SU-DHL-6 (cell line): ENCODE data around the gene PACC1.

Source experiments
- H2AFZ ChIP-seq: fragments of 200-600 bp; sonication (generic); 2 replicates; pipeline ENCODE4 v1.6.1; 2014; ENCODE audit warnings: low read depth, mild to moderate bottlenecking, moderate library complexity, mixed read lengths, antibody characterized with exemption, low read length; ENCODE audit not compliant: severe bottlenecking
- H3F3A ChIP-seq: fragments of 200-600 bp; shearing (Covaris generic); 2 replicates; pipeline ENCODE4 v1.6.0; 2016; ENCODE audit warnings: antibody characterized with exemption, mild to moderate bottlenecking; ENCODE audit not compliant: insufficient read depth
- H3K27ac ChIP-seq: fragments of 200-600 bp; sonication (generic); 2 replicates; pipeline ENCODE4 v1.5.1; 2016; ENCODE audit warnings: low read depth, mild to moderate bottlenecking, low read length, moderate library complexity, mixed read lengths
- H3K27me3 ChIP-seq: fragments of 200-600 bp; sonication (generic), shearing (Covaris generic); 2 replicates; pipeline ENCODE4 v1.6.0; 2014; ENCODE audit warnings: mild to moderate bottlenecking, low read length
- H3K36me3 ChIP-seq: fragments of 200-600 bp; sonication (generic); 2 replicates; pipeline ENCODE4 v1.6.1; 2014; ENCODE audit warnings: mild to moderate bottlenecking, low read length, mixed read lengths
- H3K4me2 ChIP-seq: fragments of 300-600, 200-600 bp; shearing (Covaris generic), sonication (generic); 2 replicates; pipeline ENCODE4 v1.6.0; 2014; ENCODE audit warnings: low read length, low read depth, mild to moderate bottlenecking; ENCODE audit not compliant: poor library complexity, severe bottlenecking
- H3K4me3 ChIP-seq: fragments of 200-600 bp; sonication (generic); 2 replicates; pipeline ENCODE4 v1.5.1; 2014; ENCODE audit warnings: antibody characterized with exemption, low read length, mild to moderate bottlenecking, mixed read lengths; ENCODE audit not compliant: insufficient read depth, poor library complexity, severe bottlenecking
- H3K79me2 ChIP-seq: fragments of 200-600 bp; sonication (generic); 2 replicates; pipeline ENCODE4 v1.6.1; 2014; ENCODE audit warnings: mild to moderate bottlenecking, low read length, moderate library complexity; ENCODE audit not compliant: insufficient read depth
- H3K9ac ChIP-seq: fragments of 200-600 bp; sonication (generic); 2 replicates; pipeline ENCODE4 v1.7.0; 2014; ENCODE audit warnings: mild to moderate bottlenecking, low read length
- H3K9me2 ChIP-seq: fragments of 200-600 bp; sonication (generic); replicated peaks from 2 replicates; pipeline ENCODE4 v1.6.1; 2014; ENCODE audit warnings: low read length; ENCODE audit not compliant: insufficient read depth
- H3K9me3 ChIP-seq: fragments of 200-600 bp; sonication (generic); 2 replicates; pipeline ENCODE4 v1.6.1; 2014; ENCODE audit warnings: low read length, mixed read lengths; ENCODE audit not compliant: insufficient read depth
- H4K20me1 ChIP-seq: fragments of 200-600 bp; sonication (generic); 2 replicates; pipeline ENCODE4 v1.6.1; 2014; ENCODE audit warnings: low read depth, mild to moderate bottlenecking, antibody characterized with exemption, low read length, moderate library complexity, mixed read lengths
- EZH2phosphoT487 ChIP-seq: fragments of 200-600 bp; sonication (generic), shearing (Covaris generic); conservative IDR thresholded peaks from 2 replicates; pipeline ENCODE4 v1.6.1; 2018; ENCODE audit warnings: mild to moderate bottlenecking, antibody characterized with exemption, low read length, moderate library complexity, mixed read lengths
- TF ChIP-seq, protein P1 (sequence below): fragments of 200-600 bp; sonication (generic); IDR thresholded peaks from one replicate; pipeline ENCODE4 v1.5.1; 2017; ENCODE audit warnings: antibody characterized with exemption, mild to moderate bottlenecking, low read length, moderate library complexity; ENCODE audit not compliant: insufficient read depth, poor library complexity, severe bottlenecking

The PACC1 gene

DNA sequence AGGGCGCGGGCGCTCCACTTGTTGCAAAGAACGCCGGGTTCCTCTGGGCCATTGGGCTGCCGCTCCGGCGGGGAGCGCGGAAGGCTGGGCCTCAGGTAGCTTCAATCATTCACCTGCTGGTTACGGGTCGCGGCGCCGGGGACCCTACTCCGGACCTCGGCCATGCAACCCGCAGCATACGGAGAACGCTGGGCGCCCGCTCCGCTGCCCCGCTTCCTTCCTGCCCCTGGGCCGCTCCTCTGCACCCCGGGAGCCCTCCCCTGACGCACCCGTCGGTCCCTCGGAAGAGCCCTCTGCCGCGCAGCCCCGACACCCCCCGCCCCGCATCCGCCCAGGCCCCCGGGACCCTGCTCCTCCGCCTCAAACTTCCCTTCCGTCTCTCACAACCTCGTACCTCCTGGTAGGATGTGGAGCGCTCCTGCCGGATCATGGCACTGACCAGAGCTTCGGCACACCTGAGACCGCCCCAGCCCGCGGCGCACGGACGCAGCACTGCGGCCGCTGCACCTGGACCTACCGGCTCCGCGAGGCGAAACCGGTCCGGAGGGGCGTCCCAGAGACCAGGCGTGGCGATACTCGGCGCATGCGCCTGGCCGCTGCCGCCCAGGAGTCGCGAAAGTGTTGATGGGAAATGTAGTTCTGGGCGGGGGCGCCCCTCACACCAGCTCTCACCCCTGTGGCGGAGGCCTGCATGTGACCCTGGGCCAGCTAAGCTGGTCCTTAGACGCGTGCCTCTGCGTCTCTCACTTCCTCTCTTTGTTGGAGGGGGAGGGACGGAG, at the start of gene PACC1:
Gene PACC1, minus strand, starts transcription at position 559 of the 779 bp plus-strand sequence. Its CDS starts 129 bp downstream, at position 430.
- no peaks in the 10 kb centered on the region for H3K36me3 ChIP-seq
- H3K79me2 ChIP-seq = peaks cover 25% of the 10 kb centered on the region
- H3K9me2 ChIP-seq = no peaks in the 10 kb centered on the region
- no peaks in the 10 kb centered on the region for H3K27me3 ChIP-seq
- H2AFZ ChIP-seq = peak within 1 kb of the TSS; percentile 88
- H3F3A ChIP-seq = no peaks in the 10 kb centered on the region
- peak within 1 kb of the TSS; percentile 73 for H3K4me2 ChIP-seq
- no peak for TF ChIP-seq EZH2phosphoT487
- TF ChIP-seq, protein P1, sequence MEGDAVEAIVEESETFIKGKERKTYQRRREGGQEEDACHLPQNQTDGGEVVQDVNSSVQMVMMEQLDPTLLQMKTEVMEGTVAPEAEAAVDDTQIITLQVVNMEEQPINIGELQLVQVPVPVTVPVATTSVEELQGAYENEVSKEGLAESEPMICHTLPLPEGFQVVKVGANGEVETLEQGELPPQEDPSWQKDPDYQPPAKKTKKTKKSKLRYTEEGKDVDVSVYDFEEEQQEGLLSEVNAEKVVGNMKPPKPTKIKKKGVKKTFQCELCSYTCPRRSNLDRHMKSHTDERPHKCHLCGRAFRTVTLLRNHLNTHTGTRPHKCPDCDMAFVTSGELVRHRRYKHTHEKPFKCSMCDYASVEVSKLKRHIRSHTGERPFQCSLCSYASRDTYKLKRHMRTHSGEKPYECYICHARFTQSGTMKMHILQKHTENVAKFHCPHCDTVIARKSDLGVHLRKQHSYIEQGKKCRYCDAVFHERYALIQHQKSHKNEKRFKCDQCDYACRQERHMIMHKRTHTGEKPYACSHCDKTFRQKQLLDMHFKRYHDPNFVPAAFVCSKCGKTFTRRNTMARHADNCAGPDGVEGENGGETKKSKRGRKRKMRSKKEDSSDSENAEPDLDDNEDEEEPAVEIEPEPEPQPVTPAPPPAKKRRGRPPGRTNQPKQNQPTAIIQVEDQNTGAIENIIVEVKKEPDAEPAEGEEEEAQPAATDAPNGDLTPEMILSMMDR = no peak
- H3K27ac ChIP-seq = peak within 1 kb of the TSS; percentile 17; the same call in 1 of the 2 replicates
- H3K4me3 ChIP-seq = peak within 1 kb of the TSS; percentile 83
- H4K20me1 ChIP-seq = no peaks in the 10 kb centered on the region
- peak within 1 kb of the TSS; percentile 80 for H3K9ac ChIP-seq
- no peaks in the 10 kb centered on the region for H3K9me3 ChIP-seq

DNA sequence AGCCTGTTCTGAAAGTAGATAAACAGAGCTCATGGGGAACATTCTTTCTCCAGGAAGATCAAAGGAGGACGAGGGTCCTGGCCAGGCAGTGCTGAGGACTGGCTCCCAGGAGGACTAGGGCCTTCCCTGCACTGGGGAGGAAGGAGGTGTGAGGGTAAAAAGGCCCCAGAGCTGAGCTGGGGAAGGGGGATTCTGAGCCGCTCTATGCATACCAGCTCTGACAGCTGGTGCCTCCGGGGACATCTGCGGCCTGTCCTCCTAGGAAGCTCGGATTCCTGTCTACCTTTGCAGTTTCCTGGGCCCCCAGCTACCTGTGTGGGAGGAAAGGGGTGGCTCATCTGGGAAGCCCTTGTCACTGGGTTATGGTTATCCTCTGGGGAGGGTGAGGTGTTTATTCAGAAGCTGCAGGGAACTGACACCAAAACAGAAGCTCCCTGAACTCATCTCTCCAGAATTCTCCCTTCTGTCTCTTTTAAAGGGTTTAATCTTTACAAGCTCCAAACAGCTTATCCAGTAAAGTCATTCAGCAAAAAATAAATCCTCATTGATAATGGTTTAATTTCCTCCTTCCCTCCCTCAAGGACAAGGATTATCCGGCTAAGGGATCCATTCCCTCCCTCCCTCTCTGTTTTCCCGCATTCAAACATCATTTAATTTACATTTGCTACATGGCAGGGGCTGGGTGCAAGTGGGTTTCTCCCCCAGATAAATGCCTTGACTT, 49.0 kb upstream of the PACC1 start:
- H3K27me3 ChIP-seq = no peaks in the 10 kb centered on the region
- H3K4me3 ChIP-seq = no peak overlapping the region
- H3K36me3 ChIP-seq = no peaks in the 10 kb centered on the region
- H4K20me1 ChIP-seq = no peaks in the 10 kb centered on the region
- no peak overlapping the region for H3K9ac ChIP-seq
- no peaks in the 10 kb centered on the region for H3F3A ChIP-seq
- no peaks in the 10 kb centered on the region for H3K9me3 ChIP-seq
- H2AFZ ChIP-seq = no peak overlapping the region
- H3K27ac ChIP-seq = no peak overlapping the region
- H3K4me2 ChIP-seq = no peak overlapping the region
- no peaks in the 10 kb centered on the region for H3K9me2 ChIP-seq
- no peaks in the 10 kb centered on the region for H3K79me2 ChIP-seq
- TF ChIP-seq, protein P1 = no peak
- TF ChIP-seq EZH2phosphoT487 = no peak

DNA sequence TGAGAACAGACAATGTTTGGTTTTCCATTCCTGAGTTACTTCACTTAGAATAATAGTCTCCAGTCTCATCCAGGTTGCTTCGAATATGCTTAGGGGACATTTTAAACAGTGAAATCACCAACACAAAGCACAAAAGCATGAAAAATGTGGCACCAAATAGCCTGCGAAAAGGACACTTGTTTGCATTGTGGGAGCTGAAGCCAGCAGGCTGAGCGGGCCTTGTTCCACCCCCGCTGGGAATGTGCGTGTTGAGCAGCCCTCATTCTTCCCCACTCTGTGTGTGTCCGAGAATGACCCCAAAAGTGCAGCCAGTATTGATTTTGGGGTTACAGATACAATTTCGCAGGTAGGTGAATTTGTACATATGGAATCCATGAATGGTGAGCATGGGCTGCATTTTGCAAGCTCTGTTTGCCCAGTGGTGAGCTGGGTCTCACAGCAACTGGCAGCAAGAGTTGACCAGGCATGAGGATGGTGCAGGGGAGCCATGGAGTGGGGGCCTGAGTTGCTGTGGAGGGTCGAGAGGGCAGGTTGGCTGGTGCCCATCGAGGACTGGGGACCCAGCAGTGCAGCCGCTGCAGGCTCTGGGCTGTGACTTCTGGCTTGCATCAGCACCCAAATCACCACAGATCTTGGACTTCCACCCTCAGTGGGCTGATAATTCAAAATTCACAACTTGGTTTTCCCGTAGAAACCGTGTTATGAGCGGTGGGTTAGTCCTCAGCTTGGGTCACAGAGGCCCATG, 47.4 kb upstream of the PACC1 start:
- H3K4me2 ChIP-seq = no peak overlapping the region
- no peaks in the 10 kb centered on the region for H3K79me2 ChIP-seq
- H3K4me3 ChIP-seq = no peak overlapping the region
- no peaks in the 10 kb centered on the region for H3K9me3 ChIP-seq
- H3K9ac ChIP-seq = no peak overlapping the region
- H3K27me3 ChIP-seq = no peaks in the 10 kb centered on the region
- no peaks in the 10 kb centered on the region for H3F3A ChIP-seq
- H3K9me2 ChIP-seq = no peaks in the 10 kb centered on the region
- no peaks in the 10 kb centered on the region for H3K36me3 ChIP-seq
- H3K27ac ChIP-seq = no peak overlapping the region
- no peak overlapping the region for H2AFZ ChIP-seq
- TF ChIP-seq EZH2phosphoT487 = no peak
- TF ChIP-seq, protein P1 = no peak
- H4K20me1 ChIP-seq = no peaks in the 10 kb centered on the region
